Psoas muscle (tissue), 8 donors: ENCODE results near the gene MGST2. TPM values are rescaled to one million over a fixed set of nuclear protein-coding genes. Genes with fewer than 3 reads are reported as not detected.

ENCODE experiments used
- ATAC-seq, 4 donors: fragments of 200-7000 bp; cut with Tn5 transposase; one replicate each; pipeline ENCODE4 v1.9.1; 2020; ENCODE audit warnings: moderate library complexity in 3 of 4, mild to moderate bottlenecking in 2 of 4
- DNase-seq, 2 donors: peaks; one replicate each; pipeline ENCODE4 v3.0.0-alpha.2; 2020
- H3K27ac ChIP-seq: fragments of 200-600 bp; one replicate; pipeline ENCODE4 v1.8.0; 2022
- H3K27me3 ChIP-seq, 3 donors: fragments of 200-600 bp in 1 of 3; one replicate each; pipeline versions ENCODE4 v1.6.1 to v1.8.0; 2013 to 2022; ENCODE audit warnings: low read length in 2 of 3, mild to moderate bottlenecking in 2 of 3, moderate library complexity in 1 of 3; ENCODE audit not compliant: insufficient read depth in 3 of 3
- H3K36me3 ChIP-seq, 2 donors: fragments of 200-600 bp in 1 of 2; one replicate each; pipeline versions ENCODE4 v1.6.1 to v1.8.0; 2013 to 2022; ENCODE audit warnings: low read depth in 1 of 2, mild to moderate bottlenecking in 1 of 2, moderate library complexity in 1 of 2; ENCODE audit not compliant: insufficient read depth in 1 of 2
- H3K4me1 ChIP-seq: fragments of 200-600 bp; one replicate; pipeline ENCODE4 v1.8.0; 2022
- H3K4me3 ChIP-seq: fragments of 200-600 bp; one replicate; pipeline ENCODE4 v1.8.0; 2022; ENCODE audit warnings: mild to moderate bottlenecking
- H3K9me3 ChIP-seq: fragments of 200-600 bp; one replicate; pipeline ENCODE4 v1.8.0; 2022
- WGBS, 3 donors: extraction: QIAGEN DNeasy Blood & Tissue Kit; methylation state at CpG; one replicate each; pipeline versions ENCODE4 v1.1.6 to v1.1.7; 2013; 5-methylcytosine and 5-hydroxymethylcytosine counted together
- intact Hi-C, 2 donors: fragments of 100-400 bp; cut with DNase I; formaldehyde crosslinking; loops; one replicate each; pipeline versions ENCODE4 v1.11.0 to v1.14.2; 2022
- polyA plus RNA-seq, 3 donors: library from polyadenylated mRNA; stranded (reverse); fragments of 200-250 nt; gene quantifications; one replicate each; pipeline ENCODE4 v1.2.3, GENCODE V29; 2013
- total RNA-seq, 4 donors: library from RNA; stranded (reverse); fragmentation: NEBNext Ultra II Directional in 2 of 4; extraction: Animal tissue kit (Norgen Biotek cat#: 25700) in 2 of 4; gene quantifications; one replicate each; pipeline versions ENCODE4 v1.2.1 to v1.2.4, GENCODE V29; 2021 to 2023
- TF ChIP-seq, protein P1 (sequence below): fragments of 200-600 bp; IDR thresholded peaks from one replicate; pipeline ENCODE4 v1.8.0; 2022; ENCODE audit warnings: antibody characterized with exemption
- donor health status: healthy with polysubstance abuse.
- donor health status: DM: no; HTN: no; CAD: no; lungs with moderate emphysema.
- donor health status: Bipolar disorder and iron deficiency.
- donor health status: healthy.
- donor health status: DM: yes; HTN: yes; CAD: no.
- donor health status: DM: no; HTN: no; CAD: no.
- donor health status: DM: no; HTN: no; CAD: no.
- donor health status: DM: yes; HTN: yes; CAD: no.

Gene MGST2
- total and polyA plus RNA-seq, 7 donors: 18.2 to 56.2 (median 46.8) TPM

DNA sequence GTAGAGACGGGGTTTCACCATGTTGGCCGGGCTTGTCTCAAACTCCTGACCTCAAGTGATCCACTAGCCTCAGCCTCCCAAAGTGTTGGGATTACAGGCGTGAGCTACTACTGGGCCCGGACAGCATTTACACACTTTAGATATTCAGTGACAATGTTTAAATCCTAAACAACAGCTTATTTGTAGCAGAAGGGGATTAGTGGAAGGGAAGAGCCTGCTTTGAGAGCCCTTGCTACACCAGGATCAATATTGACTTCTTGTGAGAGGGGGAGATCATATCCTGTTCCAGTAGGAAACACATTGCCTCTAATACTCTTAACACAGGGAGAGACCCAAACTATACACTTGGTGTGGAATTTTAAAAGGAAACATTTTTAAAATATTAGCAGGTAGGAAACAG is 7.1 kb downstream of the MGST2 start:
- ATAC-seq (no peak), DNase-seq (no peak)
- TF ChIP-seq, protein P1, sequence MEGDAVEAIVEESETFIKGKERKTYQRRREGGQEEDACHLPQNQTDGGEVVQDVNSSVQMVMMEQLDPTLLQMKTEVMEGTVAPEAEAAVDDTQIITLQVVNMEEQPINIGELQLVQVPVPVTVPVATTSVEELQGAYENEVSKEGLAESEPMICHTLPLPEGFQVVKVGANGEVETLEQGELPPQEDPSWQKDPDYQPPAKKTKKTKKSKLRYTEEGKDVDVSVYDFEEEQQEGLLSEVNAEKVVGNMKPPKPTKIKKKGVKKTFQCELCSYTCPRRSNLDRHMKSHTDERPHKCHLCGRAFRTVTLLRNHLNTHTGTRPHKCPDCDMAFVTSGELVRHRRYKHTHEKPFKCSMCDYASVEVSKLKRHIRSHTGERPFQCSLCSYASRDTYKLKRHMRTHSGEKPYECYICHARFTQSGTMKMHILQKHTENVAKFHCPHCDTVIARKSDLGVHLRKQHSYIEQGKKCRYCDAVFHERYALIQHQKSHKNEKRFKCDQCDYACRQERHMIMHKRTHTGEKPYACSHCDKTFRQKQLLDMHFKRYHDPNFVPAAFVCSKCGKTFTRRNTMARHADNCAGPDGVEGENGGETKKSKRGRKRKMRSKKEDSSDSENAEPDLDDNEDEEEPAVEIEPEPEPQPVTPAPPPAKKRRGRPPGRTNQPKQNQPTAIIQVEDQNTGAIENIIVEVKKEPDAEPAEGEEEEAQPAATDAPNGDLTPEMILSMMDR: no peak
- intact Hi-C loops: no loop called here
- Histone ChIP-seq H3K4me3 (no peak overlapping the region), H3K27me3 (no peaks in the 10 kb centered on the region), H3K9me3 (no peaks in the 10 kb centered on the region), H3K27ac (no peak overlapping the region), H3K4me1 (peaks cover 35% of the 10 kb centered on the region), H3K36me3 (peaks cover 0 to 15% of the 10 kb centered on the region in 2 donors)
- 88 to 98% (median 97%) methylated on average over 4 of the region's 4 CpGs for WGBS, 3 donors

DNA sequence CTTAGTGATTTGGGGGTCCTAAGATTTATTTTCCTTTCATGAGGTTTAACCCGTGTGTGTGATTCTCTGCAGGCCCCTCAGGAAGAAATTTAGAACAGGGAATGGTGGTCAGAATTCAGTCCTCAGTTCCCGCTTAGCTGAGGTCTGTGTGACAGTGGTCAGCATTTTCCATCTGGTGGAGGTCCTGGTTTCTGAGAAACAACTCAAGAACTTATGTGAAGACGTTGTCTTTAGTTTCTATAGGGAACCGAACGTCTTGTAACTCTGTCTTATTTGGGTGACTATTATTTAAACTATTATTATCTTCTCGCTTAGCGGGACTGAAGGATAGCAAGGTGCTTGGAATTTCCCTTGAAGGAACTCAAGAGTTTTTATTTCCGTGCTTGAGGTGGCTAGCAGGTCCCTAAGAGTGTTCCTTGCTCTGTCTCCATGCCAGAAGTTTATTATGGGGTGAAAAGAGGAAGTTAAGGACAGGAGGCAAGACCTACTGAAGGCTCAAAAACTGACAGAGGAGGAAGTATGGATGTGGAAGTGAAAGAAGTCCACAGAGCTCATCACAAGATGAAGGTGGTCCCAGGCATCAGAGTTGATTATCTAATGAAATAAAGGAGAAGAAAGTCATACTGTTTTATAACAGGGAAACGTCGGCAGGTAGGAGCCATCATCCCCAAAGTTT is 9.4 kb downstream of the MGST2 start:
- intact Hi-C loops: no loop called here
- H3K27ac ChIP-seq: no peak overlapping the region

DNA sequence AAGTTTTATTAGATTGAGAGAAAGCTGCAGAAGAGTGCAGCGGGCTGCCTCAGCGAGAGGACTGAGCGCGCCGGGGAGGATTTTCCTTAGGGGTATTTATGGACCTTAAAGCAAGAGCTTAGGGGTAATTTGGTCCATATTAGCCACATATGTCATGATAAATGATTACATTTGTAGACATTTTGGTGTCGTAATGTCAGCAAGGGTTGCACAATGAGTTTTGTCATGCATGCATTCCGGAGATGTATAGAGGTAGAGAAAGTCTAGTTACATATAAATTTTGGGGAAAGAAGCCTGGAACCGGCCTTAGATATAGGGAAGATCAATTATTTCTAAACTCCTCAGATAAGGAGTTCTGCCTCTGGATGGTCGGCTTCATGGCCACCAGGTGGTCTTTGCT is 10.0 kb downstream of the MGST2 start:
- no peaks in the 10 kb centered on the region for H3K27me3 ChIP-seq
- intact Hi-C loops: no loop called here
- ATAC-seq (no peak), DNase-seq (no peak)
- peaks cover 23% of the 10 kb centered on the region for H3K4me1 ChIP-seq
- H3K4me3 ChIP-seq: no peak overlapping the region
- no peaks in the 10 kb centered on the region for H3K9me3 ChIP-seq
- TF ChIP-seq, protein P1: no peak
- H3K27ac ChIP-seq: no peak overlapping the region
- WGBS, 3 donors: 94 to 97% (median 95%) methylated on average over 9 of the region's 9 CpGs
- peaks cover 0 to 42% of the 10 kb centered on the region in 2 donors for H3K36me3 ChIP-seq

More for the DNA sequence above, 9.4 kb downstream of the MGST2 start:
- no peaks in the 10 kb centered on the region for H3K9me3 ChIP-seq
- no peak for ATAC-seq
- H3K27me3 ChIP-seq: no peaks in the 10 kb centered on the region
- no peak overlapping the region for H3K4me3 ChIP-seq
- peaks cover 0 to 38% of the 10 kb centered on the region in 2 donors for H3K36me3 ChIP-seq
- H3K4me1 ChIP-seq: peaks cover 23% of the 10 kb centered on the region
- 87 to 93% (median 89%) methylated on average over 10 of the region's 10 CpGs for WGBS, 3 donors
- TF ChIP-seq, protein P1: no peak
- no peak for DNase-seq

DNA sequence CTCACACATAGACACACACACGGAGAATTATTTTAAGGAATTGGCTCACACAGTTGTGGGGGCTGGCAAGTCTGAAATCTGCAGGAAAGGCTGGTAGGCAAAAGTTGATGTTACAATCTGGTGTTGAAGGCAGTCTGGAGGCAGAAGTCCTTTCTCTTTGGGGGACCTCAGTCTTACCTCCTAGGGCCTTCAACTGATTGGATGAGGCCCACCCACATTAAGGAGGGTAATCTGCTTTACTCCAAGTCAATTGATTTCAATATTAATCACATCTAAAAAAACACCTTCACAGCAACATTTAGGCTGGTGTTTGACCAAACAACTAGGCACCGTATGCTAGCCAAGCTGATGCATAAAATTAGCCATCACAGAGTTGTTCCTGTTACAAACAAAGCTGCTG is 10.7 kb downstream of the MGST2 start:
- intact Hi-C loops: no loop called here
- Histone ChIP-seq H3K27me3 (no peaks in the 10 kb centered on the region), H3K27ac (no peak overlapping the region), H3K36me3 (peaks cover 0 to 46% of the 10 kb centered on the region in 2 donors), H3K4me1 (peaks cover 23% of the 10 kb centered on the region), H3K9me3 (no peaks in the 10 kb centered on the region), H3K4me3 (no peak overlapping the region)
- WGBS, 3 donors: 58 to 81% (median 71%) methylated on average over 2 of the region's 2 CpGs
- DNase-seq: no peak
- TF ChIP-seq, protein P1: no peak
- ATAC-seq: no peak
